H9 (cell line): ENCODE measurements around the gene CCDC174. TPM values are rescaled to one million over a fixed set of nuclear protein-coding genes. Genes with fewer than 3 reads are reported as not detected.
A peak's percentile ranks its signal among the peaks of the same experiment; 100 is the strongest.

Source experiments
- DNase-seq: peaks from one replicate; pipeline ENCODE4 v3.0.0-alpha.2; 2017
- H2AFZ ChIP-seq: one replicate; pipeline ENCODE4 v1.6.1; 2013; ENCODE audit warnings: mild to moderate bottlenecking, low read length, control low read depth, moderate library complexity
- H2AK5ac ChIP-seq: 2 replicates; pipeline ENCODE4 v1.6.1; 2013; ENCODE audit warnings: low read length, control low read depth, mixed read lengths; ENCODE audit not compliant: insufficient read length
- H2BK120ac ChIP-seq: one replicate; pipeline ENCODE4 v1.6.1; 2013; ENCODE audit warnings: low read depth, mild to moderate bottlenecking, low read length, control low read depth, inconsistent platforms; ENCODE audit not compliant: poor library complexity, severe bottlenecking
- H2BK12ac ChIP-seq: 2 replicates; pipeline ENCODE4 v1.6.1; 2013; ENCODE audit warnings: low read length, control low read depth, mixed read lengths, low read depth; ENCODE audit not compliant: insufficient read length
- H2BK15ac ChIP-seq: 2 replicates; pipeline ENCODE4 v1.6.1; 2013; ENCODE audit warnings: low read depth, low read length, control low read depth
- H2BK20ac ChIP-seq: one replicate; pipeline ENCODE4 v1.6.1; 2013; ENCODE audit warnings: low read depth, mild to moderate bottlenecking, low read length, control low read depth, inconsistent platforms; ENCODE audit not compliant: poor library complexity, severe bottlenecking
- H2BK5ac ChIP-seq: 2 replicates; pipeline ENCODE4 v1.6.1; 2013; ENCODE audit warnings: low read length, control low read depth, mixed read lengths; ENCODE audit not compliant: insufficient read length
- H3K14ac ChIP-seq: 2 replicates; pipeline ENCODE4 v1.6.1; 2013; ENCODE audit warnings: low read length, control low read depth; ENCODE audit not compliant: insufficient read depth
- H3K18ac ChIP-seq: 2 replicates; pipeline ENCODE4 v1.6.1; 2013; ENCODE audit warnings: low read depth, mild to moderate bottlenecking, mixed read lengths, low read length, control low read depth; ENCODE audit not compliant: insufficient read length
- H3K23ac ChIP-seq: 2 replicates; pipeline ENCODE4 v1.6.1; 2013; ENCODE audit warnings: low read length, control low read depth, mixed read lengths, low read depth; ENCODE audit not compliant: insufficient read length
- H3K23me2 ChIP-seq: 2 replicates; pipeline ENCODE4 v1.6.1; 2013; ENCODE audit warnings: low read depth, mild to moderate bottlenecking, mixed read lengths, low read length, control low read depth; ENCODE audit not compliant: insufficient read length, poor library complexity, severe bottlenecking
- H3K27ac ChIP-seq: 2 replicates; pipeline ENCODE4 v1.5.1; 2013; ENCODE audit warnings: low read length, control low read depth, mixed read lengths, low read depth; ENCODE audit not compliant: insufficient read length
- H3K27me3 ChIP-seq: 2 replicates; pipeline ENCODE4 v1.6.1; 2013; ENCODE audit warnings: low read length, control low read depth, inconsistent platforms; ENCODE audit not compliant: insufficient read depth
- H3K4ac ChIP-seq: 2 replicates; pipeline ENCODE4 v1.6.1; 2013; ENCODE audit warnings: low read depth, mild to moderate bottlenecking, control low read depth, inconsistent platforms, low read length, moderate library complexity
- H3K4me1 ChIP-seq: 2 replicates; pipeline ENCODE4 v1.6.1; 2013; ENCODE audit warnings: low read length, control low read depth, inconsistent platforms; ENCODE audit not compliant: insufficient read depth
- H3K4me2 ChIP-seq: 2 replicates; pipeline ENCODE4 v1.6.1; 2013; ENCODE audit warnings: low read length, control low read depth, mixed read lengths; ENCODE audit not compliant: insufficient read length, insufficient read depth
- H3K56ac ChIP-seq: 2 replicates; pipeline ENCODE4 v1.6.1; 2013; ENCODE audit warnings: low read depth, mild to moderate bottlenecking, mixed read lengths, low read length, control low read depth; ENCODE audit not compliant: insufficient read length
- H3K79me1 ChIP-seq: 2 replicates; pipeline ENCODE4 v1.6.1; 2013; ENCODE audit warnings: low read depth, mild to moderate bottlenecking, moderate library complexity, low read length, control low read depth, inconsistent platforms; ENCODE audit not compliant: insufficient read depth, poor library complexity, severe bottlenecking
- H3K79me2 ChIP-seq: 2 replicates; pipeline ENCODE4 v1.6.1; 2013; ENCODE audit warnings: low read length, control low read depth, inconsistent platforms; ENCODE audit not compliant: insufficient read depth
- H3K9ac ChIP-seq: 2 replicates; pipeline ENCODE4 v1.6.1; 2013; ENCODE audit warnings: low read length, control low read depth, mixed read lengths; ENCODE audit not compliant: insufficient read length; ENCODE audit errors: extremely low read depth
- H3K9me3 ChIP-seq: one replicate; pipeline ENCODE4 v1.6.1; 2013; ENCODE audit warnings: low read depth, low read length, inconsistent platforms; ENCODE audit not compliant: control insufficient read depth
- H3T11ph ChIP-seq: one replicate; pipeline ENCODE4 v1.6.1; 2013; ENCODE audit warnings: mild to moderate bottlenecking, low read length, control low read depth, inconsistent platforms
- H4K20me1 ChIP-seq: one replicate; pipeline ENCODE4 v1.6.1; 2013; ENCODE audit not compliant: control insufficient read depth, insufficient read length, insufficient read depth
- H4K5ac ChIP-seq: 2 replicates; pipeline ENCODE4 v1.6.1; 2013; ENCODE audit warnings: low read depth, mild to moderate bottlenecking, mixed read lengths, low read length, control low read depth; ENCODE audit not compliant: insufficient read length
- H4K8ac ChIP-seq: replicated peaks from 2 replicates; pipeline ENCODE4 v1.6.1; 2013; ENCODE audit warnings: low read length, control low read depth, mixed read lengths, low read depth; ENCODE audit not compliant: insufficient read length
- H4K91ac ChIP-seq: 2 replicates; pipeline ENCODE4 v1.6.1; 2013; ENCODE audit warnings: low read depth, mild to moderate bottlenecking, moderate library complexity, mixed read lengths, low read length, control low read depth; ENCODE audit not compliant: insufficient read length
- H3K27ac Mint-ChIP-seq, 3 experiments: 2 replicates in 2 of 3; 3 replicates in 1 of 3; pipeline ENCODE4 v1.8.0; 2020 to 2021; ENCODE audit warnings: mixed read lengths in 3 of 3, mild to moderate bottlenecking in 1 of 3, moderate library complexity in 1 of 3
- H3K27me3 Mint-ChIP-seq: 2 replicates; pipeline ENCODE4 v1.8.0; 2021; ENCODE audit warnings: low read depth, mild to moderate bottlenecking, moderate library complexity, mixed read lengths
- H3K36me3 Mint-ChIP-seq, 3 experiments: 2 replicates in 2 of 3; 3 replicates in 1 of 3; pipeline ENCODE4 v1.8.0; 2020 to 2021; ENCODE audit warnings: low read depth in 3 of 3, mixed read lengths in 3 of 3; ENCODE audit not compliant: insufficient read depth in 1 of 3
- H3K4me1 Mint-ChIP-seq, 2 experiments: 2 replicates each; pipeline ENCODE4 v1.8.0; 2020; ENCODE audit warnings: mixed read lengths in 2 of 2
- H3K4me3 Mint-ChIP-seq, 2 experiments: 2 replicates in 1 of 2; 3 replicates in 1 of 2; pipeline ENCODE4 v1.8.0; 2020 to 2021; ENCODE audit warnings: mild to moderate bottlenecking in 2 of 2, mixed read lengths in 2 of 2, moderate library complexity in 1 of 2
- H3K9me3 Mint-ChIP-seq, 2 experiments: 2 replicates in 1 of 2; 3 replicates in 1 of 2; pipeline ENCODE4 v1.8.0; 2020; ENCODE audit warnings: mild to moderate bottlenecking in 2 of 2, mixed read lengths in 2 of 2, moderate library complexity in 1 of 2
- WGBS: extraction: QIAGEN DNeasy Blood & Tissue Kit; methylation state at CpG from one replicate; pipeline ENCODE4 v1.1.7; 2013; ENCODE audit warnings: missing lambda C conversion rate, low lambda C conversion rate, mixed read lengths; ENCODE audit not compliant: insufficient read length; ENCODE audit errors: extremely low coverage; 5-methylcytosine and 5-hydroxymethylcytosine counted together
- total RNA-seq: library from RNA; stranded (reverse); gene quantifications from 2 replicates; pipeline ENCODE4 v1.2.1, GENCODE V29; 2021
- TF ChIP-seq, protein P1 (sequence below): fragments of 200-600 bp; sonication (generic); conservative IDR thresholded peaks from 3 replicates; pipeline ENCODE4 v1.8.0; 2021; ENCODE audit warnings: antibody characterized with exemption, mild to moderate bottlenecking

CCDC174 gene
- total RNA-seq, 1 experiment from 2014 or later, result 15.2 TPM

DNA sequence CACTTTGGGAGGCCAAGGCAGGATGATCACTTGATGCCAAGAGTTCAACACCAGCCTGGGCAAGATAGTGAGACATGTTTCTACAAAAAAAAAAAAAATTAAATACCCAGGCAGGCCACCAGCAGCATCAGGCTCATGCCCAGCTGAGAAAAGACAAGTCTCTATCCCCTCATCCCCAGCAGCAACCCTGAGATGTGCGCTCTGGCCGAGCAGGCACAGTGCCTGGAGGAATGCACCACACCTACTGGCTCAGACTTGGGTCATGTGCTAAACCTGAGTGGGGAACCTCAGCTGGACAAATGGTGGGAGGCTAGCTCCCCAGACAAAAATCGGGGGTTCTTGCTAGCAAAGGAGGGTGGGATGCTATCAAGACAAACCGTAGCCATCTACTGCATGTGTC lies 10.2 kb upstream of the CCDC174 start:
- H3K18ac ChIP-seq, result no peak overlapping the region
- no CpG with 5 or more reads among the region's 4 CpGs for WGBS
- no peak overlapping the region for H2BK12ac ChIP-seq

More for the DNA sequence above, 10.2 kb upstream of the CCDC174 start:
- Histone ChIP-seq H3K9ac (no peak overlapping the region), H3K23me2 (no peaks in the 10 kb centered on the region), H3T11ph (no peak overlapping the region), H3K9me3 (no peaks in the 10 kb centered on the region), H4K5ac (no peak overlapping the region), H4K20me1 (no peaks in the 10 kb centered on the region), H3K4ac (no peak overlapping the region), H3K23ac (no peak overlapping the region), H4K8ac (no peak overlapping the region), H2AK5ac (no peak overlapping the region), H3K27me3 (no peaks in the 10 kb centered on the region; the same call in 1 of the 2 replicates), H3K27ac (no peak overlapping the region), H2BK20ac (no peak overlapping the region), H2BK5ac (no peak overlapping the region), H4K91ac (no peak overlapping the region), H2BK120ac (no peak overlapping the region), H3K79me2 (no peaks in the 10 kb centered on the region), H3K14ac (no peak overlapping the region), H2BK15ac (no peak overlapping the region), H2AFZ (no peak overlapping the region), H3K56ac (no peak overlapping the region), H3K4me2 (no peak overlapping the region), H3K79me1 (no peaks in the 10 kb centered on the region), H3K4me1 (no peaks in the 10 kb centered on the region)
- no peak for DNase-seq
- peaks cover 80% of the 10 kb centered on the region for H3K27me3 Mint-ChIP-seq
- no peaks in the 10 kb centered on the region for H3K9me3 Mint-ChIP-seq
- no peaks in the 10 kb centered on the region for H3K36me3 Mint-ChIP-seq
- no peak overlapping the region for H3K4me3 Mint-ChIP-seq
- TF ChIP-seq, protein P1, sequence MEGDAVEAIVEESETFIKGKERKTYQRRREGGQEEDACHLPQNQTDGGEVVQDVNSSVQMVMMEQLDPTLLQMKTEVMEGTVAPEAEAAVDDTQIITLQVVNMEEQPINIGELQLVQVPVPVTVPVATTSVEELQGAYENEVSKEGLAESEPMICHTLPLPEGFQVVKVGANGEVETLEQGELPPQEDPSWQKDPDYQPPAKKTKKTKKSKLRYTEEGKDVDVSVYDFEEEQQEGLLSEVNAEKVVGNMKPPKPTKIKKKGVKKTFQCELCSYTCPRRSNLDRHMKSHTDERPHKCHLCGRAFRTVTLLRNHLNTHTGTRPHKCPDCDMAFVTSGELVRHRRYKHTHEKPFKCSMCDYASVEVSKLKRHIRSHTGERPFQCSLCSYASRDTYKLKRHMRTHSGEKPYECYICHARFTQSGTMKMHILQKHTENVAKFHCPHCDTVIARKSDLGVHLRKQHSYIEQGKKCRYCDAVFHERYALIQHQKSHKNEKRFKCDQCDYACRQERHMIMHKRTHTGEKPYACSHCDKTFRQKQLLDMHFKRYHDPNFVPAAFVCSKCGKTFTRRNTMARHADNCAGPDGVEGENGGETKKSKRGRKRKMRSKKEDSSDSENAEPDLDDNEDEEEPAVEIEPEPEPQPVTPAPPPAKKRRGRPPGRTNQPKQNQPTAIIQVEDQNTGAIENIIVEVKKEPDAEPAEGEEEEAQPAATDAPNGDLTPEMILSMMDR, result no peak
- H3K4me1 Mint-ChIP-seq, result no peaks in the 10 kb centered on the region
- H3K27ac Mint-ChIP-seq, result peak overlapping the region in 1 of 3 experiments; percentile 21; a peak in 1 of 7 replicates
